Left colon (tissue), 2 donors: ENCODE measurements around the gene NSRP1. TPM values are rescaled to one million over a fixed set of nuclear protein-coding genes. Genes with fewer than 3 reads are reported as not detected.
"Not testable (repeated sequence)": the region's sequence is repeated elsewhere in the genome, so short reads cannot be mapped to it uniquely, and the experiment has no call there.

ENCODE experiments used
- ATAC-seq: fragments of 200-7000 bp; cut with Tn5 transposase; one replicate; pipeline ENCODE4 v1.9.1; 2020; ENCODE audit warnings: mild to moderate bottlenecking, moderate library complexity
- DNase-seq, 2 donors: peaks; one replicate each; pipeline ENCODE4 v3.0.0-alpha.2; 2020
- intact Hi-C, 2 donors: fragments of 100-400 bp; cut with DNase I in 1 of 2; cut with micrococcal nuclease in 1 of 2; formaldehyde crosslinking; loops; one replicate each; pipeline versions ENCODE4 v1.11.2 to v1.14.0; 2022; cut with DNase I, micrococcal nuclease
- long read RNA-seq: library from polyadenylated mRNA; unstranded; transcript quantifications from one replicate; pipeline ENCODE4 v2.0.0, GENCODE V29; 2021
- total RNA-seq, 2 donors: library from RNA; stranded (reverse); fragmentation: NEBNext Ultra II Directional; extraction: Animal tissue kit (Norgen Biotek cat#: 25700); gene quantifications; one replicate each; pipeline ENCODE4 v1.2.1, GENCODE V29; 2021
- donor health status: DM: no; HTN: no; CAD: no.
- donor health status: DM: yes; HTN: yes; CAD: no.

Gene NSRP1
- total RNA-seq = 10 to 100 TPM; 19.9 to 28.0 TPM
- long read RNA-seq, transcript NSRP1-201 (7 exons, 2,541 nt) = major isoform, 15 of 47 reads
- long read RNA-seq, transcript NSRP1-215 (4 exons, 497 nt) = minor isoform, 6 of 47 reads
- long read RNA-seq, partial matches to known transcripts = 16 of 47 reads
- long read RNA-seq, other reads (novel, unspliced or antisense) = 7 of 47 reads

DNA sequence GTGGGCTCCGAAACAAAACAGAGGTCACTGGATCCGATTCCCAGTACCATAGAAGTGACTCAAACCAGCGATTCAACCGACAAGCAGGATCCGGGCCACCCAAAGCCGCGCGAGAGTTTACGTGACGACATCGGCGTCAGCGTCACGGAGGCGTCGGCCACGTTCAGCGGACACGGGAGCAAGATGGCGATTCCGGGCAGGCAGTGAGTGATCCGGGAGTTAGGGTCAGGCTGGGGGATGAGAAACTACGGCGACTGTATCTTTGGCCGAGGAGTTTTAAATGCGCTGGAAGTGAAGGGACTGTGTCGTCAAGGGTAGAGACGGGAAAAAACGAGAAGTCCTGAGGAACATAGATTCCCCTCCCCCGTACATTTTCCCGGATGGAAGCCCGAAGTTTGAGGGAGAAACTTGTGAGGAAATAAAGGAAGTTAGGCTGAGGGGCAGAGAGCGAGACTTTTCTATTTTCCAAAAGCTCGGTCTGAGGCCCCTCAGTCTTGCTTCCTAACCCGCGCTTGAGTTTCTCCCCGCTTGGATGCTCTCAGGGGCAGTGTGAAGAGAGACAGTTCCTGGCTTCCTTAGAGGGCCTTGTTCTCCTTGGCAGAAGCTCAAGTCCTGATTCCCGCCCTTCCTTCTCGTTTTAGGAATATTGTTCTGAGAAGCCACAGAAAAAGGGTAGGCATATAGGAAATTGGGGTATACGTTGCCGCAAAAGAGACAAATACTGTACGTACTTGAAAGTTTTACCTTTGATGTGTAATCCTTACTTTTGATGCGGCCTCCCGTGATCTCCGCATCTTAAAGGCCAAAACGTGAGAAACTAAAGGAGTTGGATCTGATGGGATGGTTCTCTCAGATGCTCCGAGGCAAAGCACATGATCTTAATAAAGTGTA lies at the start of gene NSRP1:
NSRP1 (plus strand) TSS at position 156 of the 891 bp plus-strand sequence; CDS start at position 184, 28 bp downstream.
- ATAC-seq (peak; percentile 90), DNase-seq (peak; percentile 95 to 96)
- intact Hi-C loops = no loop called here

DNA sequence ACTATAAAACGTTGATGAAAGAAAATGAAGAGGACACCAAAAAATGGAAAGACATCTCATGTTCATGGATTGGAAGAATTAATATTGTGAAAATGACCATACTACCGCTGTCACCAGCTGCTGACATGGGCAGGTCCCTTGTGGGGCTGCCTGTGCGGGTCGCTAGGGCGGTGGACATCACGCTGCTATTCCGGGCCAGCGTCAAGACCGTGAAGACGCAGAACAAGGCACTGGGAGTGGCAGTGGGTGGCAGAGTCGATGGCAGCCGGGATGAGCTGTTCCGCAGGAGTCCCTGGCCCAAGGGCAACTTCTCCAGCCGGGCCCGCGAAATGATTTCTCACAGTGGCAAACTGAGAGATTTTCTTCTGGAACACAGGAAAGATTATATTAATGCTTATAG lies 48.2 kb upstream of the NSRP1 start:
- DNase-seq (no peak), ATAC-seq (no peak)
- intact Hi-C loops = no loop called here

DNA sequence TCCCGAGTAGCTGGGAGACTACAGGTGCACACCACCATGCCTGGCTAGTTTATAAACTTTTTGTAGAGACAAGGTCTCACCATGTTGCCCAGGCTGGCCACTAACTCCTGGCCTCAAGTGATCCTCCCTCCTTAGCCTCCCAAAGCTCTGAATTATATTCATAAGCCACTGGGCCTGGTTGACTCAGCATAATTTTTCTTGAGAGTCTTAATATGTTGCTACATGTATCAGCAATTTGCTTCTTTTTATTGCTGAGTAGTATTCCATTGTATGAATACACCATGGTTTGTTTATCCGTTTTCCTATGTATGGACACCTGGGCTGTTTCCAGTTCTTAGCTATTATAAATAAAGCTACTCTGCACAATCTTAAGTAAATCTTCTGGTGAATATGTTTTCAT lies 42.4 kb upstream of the NSRP1 start:
- no peak for ATAC-seq

GRCh38 chr17:30074730-30075129 lies 41.9 kb upstream of the NSRP1 start:
- intact Hi-C loops = no loop called here
- no peak for ATAC-seq
- no peak for DNase-seq

More for the DNA sequence above, 42.4 kb upstream of the NSRP1 start:
- intact Hi-C loops = no loop called here
- DNase-seq = no peak

GRCh38 chr17:30082773-30083172 lies 33.8 kb upstream of the NSRP1 start:
- DNase-seq (no peak), ATAC-seq (no peak)
- intact Hi-C loops = no loop called here

DNA sequence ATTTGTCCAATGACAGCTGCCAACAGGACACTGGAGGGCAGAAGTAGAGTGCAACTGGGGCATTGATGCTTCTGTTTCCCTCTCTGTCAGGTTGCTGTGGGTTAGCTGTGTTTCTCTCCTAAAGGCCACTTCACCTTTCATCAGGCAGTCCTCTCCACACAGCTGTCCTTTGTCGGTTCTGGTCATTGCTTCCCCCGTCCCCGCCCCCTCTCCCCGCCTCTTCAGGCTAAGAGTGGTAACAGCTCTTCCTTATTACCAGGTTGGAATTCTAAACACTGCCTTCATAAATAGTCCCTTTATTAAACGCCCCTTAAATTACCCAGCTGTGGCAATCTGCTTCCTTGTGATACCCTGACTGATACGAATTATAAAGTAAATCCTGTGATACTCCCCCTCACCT lies 31.8 kb upstream of the NSRP1 start:
- intact Hi-C loops = no loop called here
- ATAC-seq = peak; percentile 38
- no peak for DNase-seq

GRCh38 chr17:30086896-30087295 lies 29.7 kb upstream of the NSRP1 start:
- intact Hi-C loops = no loop called here
- no peak for ATAC-seq
- DNase-seq = no peak

DNA sequence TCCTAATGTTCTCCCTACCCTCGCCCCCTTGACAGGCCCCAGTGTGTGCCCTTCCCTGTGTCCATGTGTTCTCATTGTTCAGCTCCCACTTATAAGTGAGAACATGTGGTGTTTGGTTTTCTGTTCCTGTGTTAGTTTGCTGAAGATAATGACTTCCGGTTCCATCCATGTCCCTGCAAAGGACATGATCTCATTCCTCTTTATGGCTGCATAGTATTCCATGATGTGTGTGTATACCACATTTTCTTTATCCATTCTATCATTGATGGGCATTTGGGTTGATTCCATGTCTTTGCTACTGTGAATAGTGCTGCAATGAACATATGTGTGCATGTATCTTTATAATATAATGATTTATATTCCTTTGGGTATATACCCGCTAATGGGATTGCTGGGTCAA lies 29.2 kb upstream of the NSRP1 start:
- intact Hi-C loops, ATAC-seq, DNase-seq: not testable (repeated sequence)

GRCh38 chr17:30091121-30091670 lies 25.4 kb upstream of the NSRP1 start:
- no peak for DNase-seq
- intact Hi-C loops = no loop called here
- ATAC-seq = no peak

DNA sequence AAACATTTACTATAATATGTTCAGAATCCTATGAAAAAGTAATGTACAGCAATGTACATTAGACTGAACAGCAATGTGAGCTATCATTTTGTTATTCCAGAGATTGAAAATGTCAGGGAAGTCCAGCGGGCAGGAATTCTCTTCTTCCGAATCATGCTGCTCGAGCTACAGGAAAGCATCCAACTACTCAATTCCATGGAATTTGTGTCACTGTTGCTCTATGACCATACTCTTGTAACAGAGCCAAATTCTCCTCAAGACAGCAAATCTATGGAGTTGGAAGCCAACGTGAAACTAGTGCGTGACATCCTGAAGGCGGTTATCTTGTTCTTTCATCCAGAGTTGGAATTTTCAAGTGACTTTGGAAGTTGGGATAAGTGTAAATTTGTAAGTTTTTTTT lies 24.8 kb upstream of the NSRP1 start:
- DNase-seq (no peak), ATAC-seq (no peak)
- intact Hi-C loops = no loop called here

DNA sequence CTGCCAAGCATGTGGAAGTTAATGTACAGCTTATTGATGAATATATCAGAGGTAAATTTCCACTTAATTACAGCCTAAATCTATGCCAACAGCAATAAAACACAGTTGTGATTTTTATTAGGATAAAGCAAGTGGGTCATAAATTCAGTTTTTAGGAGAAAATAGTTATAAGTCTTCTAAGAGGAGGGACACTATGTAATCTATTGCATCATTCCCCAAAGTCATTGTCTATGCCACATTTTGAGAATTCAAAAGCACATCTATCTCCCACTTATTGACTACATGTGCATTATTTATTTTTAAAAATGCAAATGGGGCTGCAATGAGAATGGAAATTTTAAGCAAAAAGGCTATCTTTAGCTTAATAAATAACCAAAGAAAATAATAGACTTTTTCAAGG lies 23.7 kb upstream of the NSRP1 start:
- no peak for DNase-seq
- ATAC-seq = no peak
- intact Hi-C loops = no loop called here

DNA sequence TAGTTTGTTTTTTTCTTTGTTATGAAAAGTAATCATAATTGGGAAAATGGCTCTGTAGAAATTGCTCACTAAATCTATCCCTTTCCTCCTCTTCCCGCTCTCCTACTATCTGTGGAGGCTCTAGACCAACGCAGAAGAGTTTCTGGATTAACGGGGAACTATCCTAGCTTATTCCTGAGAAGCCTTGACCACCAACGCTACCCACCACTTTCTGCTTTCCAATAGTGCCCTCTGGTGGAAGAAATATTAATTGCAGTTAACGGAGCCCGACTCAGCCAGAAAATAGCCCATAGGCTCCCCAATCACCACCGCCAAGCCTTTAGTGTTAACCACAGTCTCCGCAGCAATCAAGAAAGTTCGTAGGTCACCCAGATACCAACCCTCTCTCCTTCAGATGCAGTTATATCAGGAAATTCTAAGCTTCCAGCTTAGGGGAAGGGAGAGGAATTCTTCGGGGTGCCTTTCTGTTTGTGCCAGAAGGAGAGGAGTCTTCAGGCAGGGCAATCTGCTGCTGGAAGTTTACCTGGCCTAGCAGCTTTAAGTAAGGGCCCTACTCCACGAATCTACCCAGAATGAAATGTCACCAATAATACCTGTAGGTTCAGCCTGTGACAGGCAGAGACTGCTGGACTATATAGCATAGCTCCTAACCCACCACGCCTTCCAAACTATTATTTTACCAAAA lies 23.0 kb upstream of the NSRP1 start:
- DNase-seq (no peak), ATAC-seq (peak; percentile 69)
- intact Hi-C loops = no loop called here

GRCh38 chr17:30095507-30096244 lies 20.9 kb upstream of the NSRP1 start:
- DNase-seq (no peak), ATAC-seq (peak; percentile 52)
- intact Hi-C loops = no loop called here

DNA sequence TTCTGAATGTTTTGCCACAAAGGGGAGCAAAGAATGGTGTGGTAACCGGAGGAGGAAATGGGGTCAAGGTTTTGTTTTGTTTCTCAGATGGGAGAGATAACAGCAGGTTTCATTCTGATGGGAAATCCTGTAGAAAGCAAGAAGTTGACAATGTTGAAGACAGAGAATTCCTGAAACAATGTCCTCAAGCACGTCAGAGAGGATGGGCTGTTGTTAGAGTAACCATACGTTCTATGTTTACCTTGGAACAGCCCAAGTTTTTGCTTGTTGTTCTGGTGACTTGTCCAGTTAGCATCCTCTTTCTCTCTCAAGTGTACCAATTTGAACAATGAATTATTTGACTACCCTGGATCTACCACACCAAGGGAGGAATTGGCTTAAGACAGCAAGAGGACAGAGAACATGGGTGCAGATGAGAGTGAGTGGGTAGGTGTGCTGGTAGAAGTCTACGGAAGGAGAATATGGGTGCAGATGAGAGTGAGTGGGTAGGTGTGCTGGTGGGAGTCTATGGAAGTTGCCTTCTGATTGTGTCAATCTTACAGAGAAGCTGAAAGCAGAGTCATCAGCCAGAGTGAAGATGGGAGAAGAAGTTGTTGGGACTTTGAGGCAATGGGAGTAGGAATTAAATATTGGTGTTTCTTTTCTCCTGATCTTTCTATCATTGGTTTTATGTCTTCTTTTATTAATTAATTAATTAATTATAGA lies 14.8 kb upstream of the NSRP1 start:
- intact Hi-C loops = loop anchor here in 1 of 2 donors (10.0 kb wide), 1 partner anchor 233 kb away; the partner anchor contains the start of gene TMIGD1
- no peak for ATAC-seq
- no peak for DNase-seq

GRCh38 chr17:30103921-30104320 lies 12.7 kb upstream of the NSRP1 start:
- ATAC-seq (no peak), DNase-seq (no peak)
- intact Hi-C loops = loop anchor here in 1 of 2 donors (10.0 kb wide), 1 partner anchor 231 kb away; the partner anchor contains the start of gene TMIGD1

DNA sequence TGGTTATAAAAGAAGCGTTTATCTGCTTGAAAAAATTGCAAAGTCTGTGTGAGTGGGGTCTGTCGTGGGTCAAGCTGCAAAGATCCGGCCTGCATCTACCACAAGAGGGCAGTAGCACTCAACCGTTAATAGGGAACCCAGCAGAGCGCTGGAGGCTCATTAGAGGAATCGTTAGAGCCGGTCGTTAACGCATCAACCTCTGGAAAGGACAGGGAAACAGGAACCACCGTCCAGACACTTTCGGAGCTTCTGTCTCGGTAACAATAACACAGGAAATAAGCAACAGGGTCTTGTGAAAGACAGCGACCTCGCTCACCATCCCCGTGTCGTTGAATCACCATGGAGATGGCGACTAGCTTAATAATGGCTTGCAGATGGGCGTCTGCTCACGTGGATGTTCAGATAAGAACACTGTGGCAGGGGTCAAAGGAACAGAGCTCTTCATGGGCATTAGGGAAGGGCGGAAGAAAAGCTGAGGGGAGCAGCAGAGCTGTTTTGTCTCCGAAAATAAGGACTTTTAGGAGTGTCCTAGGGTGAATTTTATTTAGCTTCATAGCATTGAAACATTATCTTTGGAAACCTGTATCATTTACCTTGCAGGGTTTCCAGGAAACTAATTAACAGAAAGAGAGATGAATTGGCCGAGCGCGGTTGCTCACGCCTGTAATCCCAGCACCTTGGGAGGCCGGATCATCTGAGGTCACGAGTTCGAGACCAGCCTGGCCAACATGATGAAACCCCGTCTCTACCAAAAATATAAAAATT lies 11.9 kb upstream of the NSRP1 start:
- peak; percentile 95 for ATAC-seq
- peak; percentile 76 to 81 for DNase-seq
- intact Hi-C loops = loop anchor here in 1 of 2 donors (10.0 kb wide), 1 partner anchor 230 kb away; the partner anchor contains the start of gene TMIGD1

DNA sequence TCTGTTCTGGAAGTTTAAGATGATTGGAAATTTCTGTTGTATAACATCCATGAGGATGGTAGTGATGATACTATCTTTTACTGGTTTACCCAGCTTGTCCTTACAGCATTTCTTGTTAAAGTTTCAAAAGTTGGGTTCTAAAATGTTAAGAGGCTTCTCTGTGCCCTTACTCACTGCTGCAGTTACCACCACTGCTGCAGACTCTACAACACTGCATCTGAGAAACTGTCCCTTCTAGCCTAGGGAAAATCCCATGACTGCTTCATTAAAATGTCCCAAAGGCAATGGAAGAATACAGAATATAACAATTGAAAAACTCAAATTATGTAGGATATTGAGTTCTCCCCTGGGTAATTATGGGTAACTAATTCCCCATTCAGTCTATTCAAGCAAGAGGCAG lies 3.8 kb upstream of the NSRP1 start:
- no peak for DNase-seq
- ATAC-seq = no peak
- intact Hi-C loops = no loop called here
